Posterior vena cava (tissue), 2 donors: ENCODE data around the gene BCL11A. TPM values are rescaled to one million over a fixed set of nuclear protein-coding genes. Genes with fewer than 3 reads are reported as not detected.

ENCODE experiments used
- DNase-seq: peaks from one replicate; pipeline ENCODE4 v3.0.0-alpha.2; 2020; ENCODE audit warnings: low spot score
- intact Hi-C, 2 donors: fragments of 100-400 bp; cut with DNase I; formaldehyde crosslinking; loops; one replicate each; pipeline versions ENCODE4 v1.14.1 to v1.14.2; 2022 to 2023
- total RNA-seq, 2 donors: library from RNA; stranded (reverse); fragmentation: NEBNext Ultra II Directional; extraction: Animal tissue kit (Norgen Biotek cat#: 25700); gene quantifications; one replicate each; pipeline ENCODE4 v1.2.1, GENCODE V29; 2021
- donor health status: DM: yes; HTN: yes; CAD: no.
- donor health status: DM: yes; HTN: yes; CAD: no.

The BCL11A gene
- total RNA-seq, 2 donors from 2014 or later: 0.71 to 2.0 TPM

- no peak for DNase-seq
- intact Hi-C loops: no loop called here
Observed at GRCh38 chr2:60529785-60530627, 23.4 kb downstream of the BCL11A start.

- intact Hi-C loops: no loop called here
Observed at GRCh38 chr2:60529136-60529784, 24.2 kb downstream of the BCL11A start.

GRCh38 chr2:60528281-60529020 is 25.0 kb downstream of the BCL11A start:
- intact Hi-C loops: no loop called here
- DNase-seq: no peak

More at GRCh38 chr2:60529136-60529784, 24.2 kb downstream of the BCL11A start:
- no peak for DNase-seq

DNA sequence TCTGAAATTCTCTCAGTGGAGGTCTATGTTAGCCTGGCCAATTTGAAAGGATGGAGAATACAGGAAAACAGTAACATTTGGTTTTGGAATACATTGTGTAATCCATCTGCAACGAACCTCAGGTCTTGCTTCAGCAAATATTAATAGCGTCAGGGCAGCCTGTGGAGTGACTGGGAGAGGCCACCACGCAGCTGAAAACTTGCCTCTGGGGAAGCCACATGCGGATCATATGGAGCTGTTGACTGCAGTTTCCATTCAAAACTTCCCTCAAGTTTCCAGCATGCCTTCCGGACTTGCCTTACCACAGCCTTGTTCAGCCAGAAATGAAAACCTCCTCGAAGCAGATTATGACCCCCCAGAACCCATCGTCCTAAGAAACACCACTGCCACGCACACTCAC is 25.7 kb downstream of the BCL11A start:
- intact Hi-C loops: no loop called here
- DNase-seq: no peak

DNA sequence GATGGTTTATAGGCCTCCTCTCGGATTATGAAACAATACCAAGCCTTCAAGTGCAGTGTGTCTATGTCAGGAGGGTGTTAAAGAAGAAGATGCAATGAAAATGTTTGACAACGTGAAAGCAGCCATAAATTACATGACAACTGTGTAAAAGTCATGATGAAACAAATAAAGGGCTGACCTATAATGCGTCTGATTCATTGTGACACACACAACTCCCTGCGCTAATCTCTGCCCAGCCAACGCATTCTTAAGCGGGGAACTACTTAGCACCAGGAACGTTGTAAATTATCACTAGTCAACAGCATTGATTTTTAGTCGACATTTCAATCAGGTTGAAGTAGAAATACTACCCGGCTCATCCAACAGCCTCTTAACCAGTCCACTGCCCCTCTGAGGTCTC is 26.8 kb downstream of the BCL11A start:
- no peak for DNase-seq
- intact Hi-C loops: no loop called here

DNA sequence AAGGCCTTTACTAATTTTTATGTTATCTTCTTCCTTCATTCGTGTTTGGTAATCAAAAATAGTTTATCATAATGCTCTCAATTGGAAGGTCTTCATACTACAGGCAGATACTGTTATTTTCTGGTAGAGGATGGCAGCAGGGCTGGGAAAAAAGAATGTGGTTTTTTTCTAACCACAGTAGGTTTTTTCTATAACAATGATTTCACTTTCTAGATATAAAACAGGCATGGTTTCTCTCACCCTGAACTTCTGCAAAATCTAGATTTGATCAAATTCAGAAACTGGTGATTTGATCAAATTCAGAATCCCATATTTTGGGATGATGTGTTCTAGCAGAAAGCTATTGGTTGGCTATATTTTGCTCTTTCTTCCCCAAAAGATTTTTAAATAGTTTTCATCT is 27.6 kb downstream of the BCL11A start:
- intact Hi-C loops: no loop called here
- no peak for DNase-seq

- intact Hi-C loops: no loop called here
- DNase-seq: no peak
Observed at GRCh38 chr2:60524874-60525273, 28.6 kb downstream of the BCL11A start.

DNA sequence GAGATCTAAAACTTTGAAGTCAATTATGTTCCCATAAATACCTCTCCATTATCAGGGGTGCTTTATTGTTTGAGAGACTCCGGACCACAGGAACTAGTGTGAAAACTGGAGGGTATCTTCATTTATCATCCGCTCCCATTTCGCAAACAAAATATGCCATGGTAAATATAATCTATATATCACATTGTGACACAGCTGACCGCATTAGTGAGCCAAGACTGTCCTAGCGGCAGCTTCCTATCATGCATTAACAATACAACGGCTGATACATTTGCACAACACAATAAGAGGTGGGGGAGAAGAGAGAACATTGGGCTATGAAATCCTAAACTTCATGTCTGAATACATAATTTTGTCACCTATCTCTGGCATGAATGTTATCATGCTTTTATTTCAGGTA is 29.5 kb downstream of the BCL11A start:
- no peak for DNase-seq
- intact Hi-C loops: no loop called here

DNA sequence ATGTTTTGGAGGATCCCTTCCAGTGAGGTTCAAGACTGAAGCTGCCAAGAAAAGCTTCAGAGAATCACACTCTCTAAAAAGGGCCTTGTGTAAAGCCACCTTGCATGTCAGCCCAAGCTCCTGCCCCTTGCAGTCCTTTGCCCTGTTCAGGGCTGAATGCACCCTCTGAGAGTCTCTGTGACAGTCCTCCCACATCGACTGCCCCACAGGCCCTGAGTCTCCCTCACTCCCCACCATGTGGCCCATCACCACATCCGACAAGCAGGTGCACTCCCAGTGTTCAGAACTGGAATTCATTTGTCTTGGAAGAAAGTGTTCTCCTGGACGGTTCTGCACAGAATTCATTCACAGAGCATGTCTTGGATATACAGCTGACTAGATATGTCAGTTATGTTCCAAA is 31.0 kb downstream of the BCL11A start:
- intact Hi-C loops: no loop called here
- DNase-seq: no peak

- DNase-seq: no peak
- intact Hi-C loops: no loop called here
Observed at GRCh38 chr2:60521626-60522025, 31.8 kb downstream of the BCL11A start.

- DNase-seq: no peak
- intact Hi-C loops: no loop called here
Observed at GRCh38 chr2:60520917-60521539, 32.4 kb downstream of the BCL11A start.

DNA sequence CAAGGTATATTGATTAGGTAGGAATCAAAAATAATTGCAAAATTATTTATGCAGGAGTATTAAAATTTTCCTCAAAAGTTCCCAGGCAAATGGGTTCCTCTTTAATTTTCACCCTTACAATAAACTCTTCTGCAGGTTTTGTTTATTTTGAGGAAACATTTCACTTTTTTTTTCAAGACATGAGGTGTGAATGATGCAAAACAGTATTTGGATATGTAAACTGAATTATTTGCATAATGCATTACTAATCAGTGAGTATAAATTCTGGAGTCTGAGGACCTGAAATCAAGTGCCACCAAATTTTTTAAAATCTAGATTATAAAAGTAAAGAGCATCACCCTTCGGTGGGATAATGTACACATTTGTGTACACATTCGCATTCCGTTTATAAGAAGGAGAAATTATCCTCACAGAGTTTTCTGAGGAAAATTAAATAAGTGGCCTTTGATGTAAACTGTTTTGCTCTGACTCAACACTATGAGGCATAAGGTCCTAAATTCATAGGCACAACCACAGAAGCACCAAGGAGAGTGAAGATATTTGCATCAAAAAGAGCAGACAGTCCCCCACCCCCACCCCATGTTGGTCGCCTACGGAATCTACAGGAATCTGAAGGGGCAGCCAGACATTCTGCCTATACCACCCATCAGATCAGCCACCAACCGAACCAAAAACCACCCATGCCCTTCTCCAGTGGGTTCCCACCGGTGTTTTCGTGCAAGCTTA is 33.1 kb downstream of the BCL11A start:
- DNase-seq: no peak
- intact Hi-C loops: no loop called here

- intact Hi-C loops: no loop called here
- DNase-seq: no peak
Observed at GRCh38 chr2:60519231-60519863, 34.1 kb downstream of the BCL11A start.

- DNase-seq: no peak
- intact Hi-C loops: no loop called here
Observed at GRCh38 chr2:60518567-60518966, 34.9 kb downstream of the BCL11A start.

DNA sequence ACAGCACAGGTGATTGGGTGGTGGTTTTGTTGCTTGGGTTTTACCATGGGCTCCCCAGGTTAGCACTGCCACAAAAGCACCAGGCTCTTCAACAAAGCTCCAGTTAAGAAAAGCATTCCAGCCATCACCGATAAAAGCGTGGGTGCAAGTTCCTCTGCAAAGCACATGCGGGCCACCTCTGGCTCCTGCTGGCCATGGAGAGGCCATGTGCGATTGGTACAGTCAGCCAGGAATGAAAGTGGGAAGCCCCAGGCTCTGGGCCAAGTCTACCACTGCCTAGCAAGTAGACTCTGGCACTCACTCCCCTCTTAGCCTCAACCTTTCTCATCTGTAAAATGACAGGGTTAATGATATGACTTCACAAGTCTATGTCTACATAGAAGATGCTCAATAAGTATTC is 36.0 kb downstream of the BCL11A start:
- intact Hi-C loops: no loop called here

GRCh38 chr2:60516826-60517225 is 36.6 kb downstream of the BCL11A start:
- no peak for DNase-seq
- intact Hi-C loops: no loop called here

More for the DNA sequence above, 36.0 kb downstream of the BCL11A start:
- DNase-seq: no peak

- no peak for DNase-seq
- intact Hi-C loops: no loop called here
Observed at GRCh38 chr2:60516383-60516811, 37.1 kb downstream of the BCL11A start.

DNA sequence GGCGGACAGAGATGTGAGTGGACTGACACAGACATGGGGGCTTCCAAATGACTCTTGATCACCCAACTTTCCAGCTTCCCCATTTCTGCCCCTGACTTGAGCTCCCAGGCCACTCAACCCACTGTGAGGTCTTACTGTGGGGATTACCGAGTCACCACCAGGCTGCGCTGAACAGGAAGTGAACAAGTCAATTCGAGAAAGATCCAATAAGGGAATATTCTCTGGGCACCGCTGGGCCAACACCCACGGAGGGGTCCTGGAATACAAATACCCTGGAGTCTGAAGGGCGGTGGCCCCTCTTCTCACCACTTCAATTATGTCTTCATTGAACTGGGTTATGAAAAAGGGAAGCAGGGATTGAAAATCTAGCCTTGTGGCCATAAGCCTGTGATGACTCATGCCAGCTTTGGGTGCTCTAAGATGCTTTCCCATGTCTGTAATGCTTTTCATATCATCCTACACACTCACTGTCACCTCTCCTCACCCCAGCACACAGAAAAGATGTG is 37.7 kb downstream of the BCL11A start:
- intact Hi-C loops: no loop called here
- DNase-seq: no peak
